AG04449 (cell line): ENCODE results near the gene CNOT10.
"Not testable (repeated sequence)": the region's sequence is repeated elsewhere in the genome, so short reads cannot be mapped to it uniquely, and the experiment has no call there.

Experiments used
- CTCF ChIA-PET: fragments of 350-600 bp; formaldehyde crosslinking; extraction: SDS; loops from one replicate; lab custom pipeline; 2021; ENCODE audit warnings: antibody characterized with exemption; lab: Yijun Ruan, JAX
- POLR2A ChIA-PET: fragments of 400-600, 350-600 bp; formaldehyde crosslinking; extraction: SDS; loops from one replicate; lab custom pipeline; 2020; ENCODE audit warnings: antibody characterized with exemption, inconsistent platforms; lab: Yijun Ruan, JAX
- DNase-seq: peaks from one replicate; pipeline ENCODE4 v3.0.0-alpha.2; 2010; ENCODE audit warnings: low read depth, low spot score
- H3K4me3 ChIP-seq: 2 replicates; pipeline ENCODE4 v1.5.1; 2011; ENCODE audit warnings: low read depth, mild to moderate bottlenecking, control low read depth, low read length
- CTCF ChIP-seq: IDR thresholded peaks from one replicate; pipeline ENCODE4 v1.5.1; 2011; ENCODE audit warnings: mild to moderate bottlenecking, moderate library complexity, low read length, control low read depth, inconsistent platforms; ENCODE audit not compliant: insufficient read depth; ENCODE audit errors: missing control alignments

CNOT10 gene

GRCh38 chr3:32646761-32647160 lies 38.2 kb upstream of the CNOT10 start:
- ChIA-PET CTCF (interaction anchor here (0.6 kb wide), 1 partner anchor 270 kb away, joined by 3 read pairs; no protein-coding TSS in a partner anchor), POLR2A (no interaction called here)
- H3K4me3 ChIP-seq: no peak overlapping the region
- TF ChIP-seq CTCF: no peak
- peak; percentile 4 for DNase-seq

- DNase-seq, POLR2A ChIA-PET: not testable (repeated sequence)
- CTCF ChIA-PET: interaction anchor here (2.9 kb wide), 1 partner anchor 142 kb away, joined by 13 read pairs; no protein-coding TSS in a partner anchor
These were observed 32.5 kb upstream of the CNOT10 start for GRCh38 chr3:32652337-32653100.

GRCh38 chr3:32655167-32655566 lies 29.8 kb upstream of the CNOT10 start:
- POLR2A ChIA-PET: no interaction called here
- TF ChIP-seq CTCF: no peak
- DNase-seq: no peak
- no peak overlapping the region for H3K4me3 ChIP-seq
- CTCF ChIA-PET: interaction anchor here (1.9 kb wide), 1 partner anchor 145 kb away, joined by 7 read pairs; no protein-coding TSS in a partner anchor

More at GRCh38 chr3:32652337-32653100, 32.5 kb upstream of the CNOT10 start:
- not testable (repeated sequence) for H3K4me3 ChIP-seq

DNA sequence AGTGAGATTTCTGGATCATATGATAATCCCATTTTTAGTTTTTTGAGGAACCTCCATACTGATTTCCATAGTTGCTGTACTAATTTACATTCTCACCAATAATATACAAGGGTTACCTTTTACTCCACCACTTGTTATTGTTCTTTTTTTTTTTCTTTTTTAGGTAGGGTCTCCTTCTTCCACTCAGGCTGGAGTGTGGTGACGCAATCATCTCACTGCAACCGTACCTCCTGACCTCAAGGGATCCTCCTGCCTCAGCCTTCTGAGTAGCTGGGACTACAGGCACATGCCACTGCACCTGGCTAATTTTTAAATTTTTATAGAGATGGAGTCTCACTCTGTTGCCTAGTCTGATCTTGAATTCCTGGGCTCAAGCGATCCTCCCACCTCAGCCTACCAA lies 24.4 kb upstream of the CNOT10 start:
- ChIA-PET POLR2A (no interaction called here), CTCF (interaction anchor here (3.5 to 15.0 kb wide), 2 partner anchors 150 to 285 kb away, joined by 13 to 196 read pairs; no protein-coding TSS in a partner anchor)
- no peak for DNase-seq
- no peak overlapping the region for H3K4me3 ChIP-seq
- TF ChIP-seq CTCF: no peak

- POLR2A ChIA-PET: no interaction called here
- DNase-seq: no peak
- CTCF ChIA-PET: interaction anchor here (3.5 to 15.0 kb wide), 2 partner anchors 152 to 287 kb away, joined by 13 to 196 read pairs; no protein-coding TSS in a partner anchor
- no peak overlapping the region for H3K4me3 ChIP-seq
- TF ChIP-seq CTCF: no peak
These were observed 22.3 kb upstream of the CNOT10 start for GRCh38 chr3:32662647-32663046.

- CTCF ChIA-PET: interaction anchor here (0.7 to 15.0 kb wide), 7 partner anchors 9 to 288 kb away, joined by 3 to 196 read pairs (median 4); no protein-coding TSS in a partner anchor
- TF ChIP-seq CTCF: peak; percentile 26
- DNase-seq, H3K4me3 ChIP-seq, POLR2A ChIA-PET: not testable (repeated sequence)
These were observed 20.3 kb upstream of the CNOT10 start for GRCh38 chr3:32664630-32665075.
